Activated CD4-positive, CD25-positive, alpha-beta regulatory T cell treated with anti-CD3 and anti-CD28 coated beads, Interleukin-2, amount 50 U/mL, for 16 hours (primary cell): ENCODE measurements around the gene SHOC2.

Experiments used
- DNase-seq: peaks from one replicate; pipeline ENCODE4 v3.0.0-alpha.2; 2020; ENCODE audit warnings: low read depth, low spot score

SHOC2 gene

GRCh38 chr10:110919349-110919931 lies at the start of gene SHOC2:
SHOC2 (plus strand) TSS chr10:110919604; CDS start chr10:110964359, 44,755 bp downstream.
- DNase-seq = peak; percentile 97

GRCh38 chr10:110870823-110871297 lies 48.5 kb upstream of the SHOC2 start:
- no peak for DNase-seq

- DNase-seq = peak; percentile 83
Observed at GRCh38 chr10:110871298-110872084, 47.9 kb upstream of the SHOC2 start, which contains the start of gene PDCD4. PDCD4 (plus strand) TSS chr10:110871928; CDS start chr10:110876028, 4,100 bp downstream.

- peak; percentile 67 for DNase-seq
Observed at GRCh38 chr10:110872145-110872983, 47.0 kb upstream of the SHOC2 start.

GRCh38 chr10:110872984-110873923 lies 46.1 kb upstream of the SHOC2 start:
- DNase-seq = no peak

- no peak for DNase-seq
Observed at GRCh38 chr10:110873951-110874350, 45.5 kb upstream of the SHOC2 start.

- DNase-seq = no peak
Observed at GRCh38 chr10:110876000-110876399, 43.4 kb upstream of the SHOC2 start.

- no peak for DNase-seq
Observed at GRCh38 chr10:110876788-110877187, 42.6 kb upstream of the SHOC2 start.

GRCh38 chr10:110880012-110880411 lies 39.4 kb upstream of the SHOC2 start:
- DNase-seq = no peak

- DNase-seq = no peak
Observed at GRCh38 chr10:110881247-110881646, 38.2 kb upstream of the SHOC2 start.

- DNase-seq = no peak
Observed at GRCh38 chr10:110881905-110882304, 37.5 kb upstream of the SHOC2 start.

GRCh38 chr10:110883924-110884323 lies 35.5 kb upstream of the SHOC2 start:
- no peak for DNase-seq

- no peak for DNase-seq
Observed at GRCh38 chr10:110885932-110886674, 33.3 kb upstream of the SHOC2 start.

- DNase-seq = no peak
Observed at GRCh38 chr10:110887560-110887959, 31.8 kb upstream of the SHOC2 start.

- no peak for DNase-seq
Observed at GRCh38 chr10:110892602-110893288, 26.7 kb upstream of the SHOC2 start.

- no peak for DNase-seq
Observed at GRCh38 chr10:110893559-110894179, 25.7 kb upstream of the SHOC2 start.

GRCh38 chr10:110897184-110897583 lies 22.2 kb upstream of the SHOC2 start:
- DNase-seq = no peak

GRCh38 chr10:110898391-110898790 lies 21.0 kb upstream of the SHOC2 start:
- DNase-seq = no peak

- no peak for DNase-seq
Observed at GRCh38 chr10:110900983-110901382, 18.4 kb upstream of the SHOC2 start.
